HepG2 (cell line): ENCODE results near the gene SSTR5. TPM values are rescaled to one million over a fixed set of nuclear protein-coding genes. Genes with fewer than 3 reads are reported as not detected.

Experiments used
- ATAC-seq: fragments of 200-7000 bp; cut with Tn5 transposase; 3 replicates; pipeline ENCODE4 v1.9.1; 2020; ENCODE audit warnings: mild to moderate bottlenecking, moderate library complexity
- BruUV-seq: library from RNA; stranded (reverse); fragments of 400-500 nt; replicated peaks from 2 replicates; lab custom pipeline; 2021; lab: Mats Ljungman, UMichigan
- CTCF ChIA-PET: fragments of 300-600 bp; formaldehyde crosslinking; extraction: SDS; loops from one replicate; lab custom pipeline; 2021; ENCODE audit warnings: low total read pairs, inconsistent platforms, low intra/inter-chr PET ratio; lab: Yijun Ruan, JAX
- POLR2A ChIA-PET: fragments of 350-600 bp; sonication (Branson Sonifier 250); formaldehyde crosslinking; loops from one replicate; lab custom pipeline; 2020; ENCODE audit warnings: antibody characterized with exemption, inconsistent platforms; lab: Yijun Ruan, JAX
- DNase-seq: peaks from one replicate; pipeline ENCODE4 v3.0.0-alpha.2; 2015; ENCODE audit warnings: low spot score
- FAIRE-seq: peaks from 3 replicates; lab custom pipeline; 2011; peaks lifted over from hg19 to GRCh38; lab: Jason Lieb, UNC
- H2AFZ ChIP-seq: one replicate; pipeline ENCODE4 v1.6.1; 2011; ENCODE audit warnings: low read length, inconsistent platforms
- H3K27ac ChIP-seq: fragments of 300-600 bp; 3 replicates; pipeline ENCODE4 v1.8.0; 2011; ENCODE audit warnings: mixed run types, mild to moderate bottlenecking, mixed read lengths, low read length, inconsistent platforms; ENCODE audit not compliant: insufficient read depth; ENCODE audit errors: extremely low read length
- H3K27me3 ChIP-seq, 2 experiments: fragments of 200-600 bp in 1 of 2; 2 replicates in 1 of 2; 3 replicates in 1 of 2; pipeline versions ENCODE4 v1.6.0 to v1.8.0; 2011; ENCODE audit warnings: low read length in 2 of 2, mild to moderate bottlenecking in 2 of 2, moderate library complexity in 2 of 2, inconsistent platforms in 1 of 2; ENCODE audit not compliant: insufficient read depth in 2 of 2, control insufficient read depth in 1 of 2
- H3K36me3 ChIP-seq, 2 experiments: fragments of 200-600 bp in 1 of 2; replicated peaks in 1 of 2; 2 replicates in 1 of 2; 3 replicates in 1 of 2; pipeline versions ENCODE4 v1.5.1 to v1.8.0; 2011; ENCODE audit warnings: low read length in 2 of 2, inconsistent platforms in 1 of 2; ENCODE audit not compliant: insufficient read depth in 2 of 2, control insufficient read depth in 1 of 2
- H3K4me1 ChIP-seq: 2 replicates; pipeline ENCODE4 v1.5.1; 2012; ENCODE audit warnings: low read length, inconsistent platforms; ENCODE audit not compliant: insufficient read depth
- H3K4me2 ChIP-seq: 2 replicates; pipeline ENCODE4 v1.6.0; 2011; ENCODE audit warnings: low read depth, low read length, inconsistent platforms
- H3K4me3 ChIP-seq, 3 experiments: fragments of 200-600 bp in 1 of 3; sonication (generic), shearing (Covaris generic) in 1 of 3; replicated peaks in 1 of 3; 2 replicates each; pipeline ENCODE4 v1.5.1; 2011 to 2016; ENCODE audit warnings: low read length in 3 of 3, inconsistent platforms in 2 of 3, low read depth in 2 of 3, mild to moderate bottlenecking in 2 of 3, control low read depth in 1 of 3, mixed read lengths in 1 of 3; ENCODE audit not compliant: insufficient read depth in 1 of 3
- H3K79me2 ChIP-seq: one replicate; pipeline ENCODE4 v1.6.1; 2011; ENCODE audit warnings: low read length, inconsistent platforms; ENCODE audit not compliant: insufficient read depth
- H3K9ac ChIP-seq: 2 replicates; pipeline ENCODE4 v1.6.0; 2011; ENCODE audit warnings: mild to moderate bottlenecking, low read depth, low read length, inconsistent platforms; ENCODE audit not compliant: insufficient read depth
- H3K9me3 ChIP-seq: 2 replicates; pipeline ENCODE4 v1.5.1; 2012; ENCODE audit warnings: mild to moderate bottlenecking, low read length
- H4K20me1 ChIP-seq: 2 replicates; pipeline ENCODE4 v1.6.0; 2011; ENCODE audit warnings: inconsistent platforms, mild to moderate bottlenecking, low read length, moderate library complexity; ENCODE audit not compliant: insufficient read depth
- BORCS8-MEF2B ChIP-seq: sonication (generic); formaldehyde crosslinking; IDR thresholded peaks from 2 replicates; pipeline ENCODE4 v1.8.0; 2022; ENCODE audit warnings: mild to moderate bottlenecking, missing genetic modification reagents
- FOSL1 ChIP-seq: sonication (generic); formaldehyde crosslinking; IDR thresholded peaks from 2 replicates; pipeline ENCODE4 v1.9.0; 2021; ENCODE audit warnings: missing genetic modification reagents, borderline replicate concordance
- SATB2 ChIP-seq: sonication (generic); formaldehyde crosslinking; IDR thresholded peaks from 2 replicates; pipeline ENCODE4 v1.5.0; 2020; ENCODE audit warnings: missing genetic modification reagents
- SRSF4 ChIP-seq: fragments of 200-400 bp; formaldehyde crosslinking; IDR thresholded peaks from one replicate; pipeline ENCODE4 v1.6.1; 2018; ENCODE audit warnings: mild to moderate bottlenecking, low read depth, low read length, moderate library complexity; ENCODE audit not compliant: poor library complexity, severe bottlenecking
- THAP11 ChIP-seq: IDR thresholded peaks from 2 replicates; pipeline ENCODE4 v1.6.1; 2016; ENCODE audit warnings: missing biosample characterization, missing genetic modification reagents
- THYN1 ChIP-seq: sonication (generic); formaldehyde crosslinking; IDR thresholded peaks from 2 replicates; pipeline ENCODE4 v1.8.1; 2023; ENCODE audit warnings: low read depth, mild to moderate bottlenecking, moderate library complexity, missing genetic modification reagents, borderline replicate concordance
- TP53 ChIP-seq: sonication (generic); formaldehyde crosslinking; conservative IDR thresholded peaks from 2 replicates; pipeline ENCODE4 v1.4.0; 2020; ENCODE audit warnings: missing genetic modification reagents
- ZNF367 ChIP-seq: sonication (generic); formaldehyde crosslinking; IDR thresholded peaks from 2 replicates; pipeline ENCODE4 v1.4.0; 2020; ENCODE audit warnings: missing genetic modification reagents, borderline replicate concordance
- ZNF816 ChIP-seq: sonication (generic); formaldehyde crosslinking; IDR thresholded peaks from 2 replicates; pipeline ENCODE4 v1.8.0; 2022; ENCODE audit warnings: missing genetic modification reagents, mild to moderate bottlenecking, borderline replicate concordance
- ZSCAN31 ChIP-seq: sonication (generic); formaldehyde crosslinking; IDR thresholded peaks from 2 replicates; pipeline ENCODE4 v1.5.0; 2020; ENCODE audit warnings: low read depth, mild to moderate bottlenecking, missing genetic modification reagents
- WGBS: methylation state at CpG from one replicate; pipeline ENCODE4 v1.1.6; 2017; ENCODE audit warnings: low lambda C conversion rate; 5-methylcytosine and 5-hydroxymethylcytosine counted together
- in situ Hi-C: cut with HindIII; loops from 2 replicates; pipeline ENCODE4 v1.10.0; 2017; ENCODE audit warnings: low pct_unique_long_range_greater_than_20kb; ENCODE audit not compliant: extremely low pct_ligation_motif_present
- intact Hi-C: fragments of 100-400 bp; cut with micrococcal nuclease; formaldehyde crosslinking; loops from one replicate; pipeline ENCODE4 v1.10.0; 2022; ENCODE audit not compliant: unreplicated experiment
- polyA plus RNA-seq, 8 experiments: library from polyadenylated mRNA; depleted of rRNA in 3 of 8; stranded (reverse) in 7 of 8; unstranded in 1 of 8; fragments of >200 nt; fragmentation: Illumina TruSeq in 4 of 8; extraction: Trizol in 4 of 8; gene quantifications; 2 replicates each; pipeline versions ENCODE4 v1.2.1 to v1.2.3, GENCODE V29; 2011 to 2016; ENCODE audit warnings: low read depth in 4 of 8, missing spikeins in 1 of 8, mixed read lengths in 1 of 8; ENCODE audit not compliant: insufficient read depth in 1 of 8
- total RNA-seq, 5 experiments: library from RNA; depleted of rRNA; stranded (reverse); fragments of >200 nt; fragmentation: Illumina TruSeq; extraction: Trizol; gene quantifications; 2 replicates each; pipeline ENCODE4 v1.2.3, GENCODE V29; 2016; ENCODE audit warnings: low read depth in 1 of 5
- TF ChIP-seq, protein P1 (sequence below): sonication (generic); formaldehyde crosslinking; IDR thresholded peaks from 2 replicates; pipeline ENCODE4 v1.4.0; 2020; ENCODE audit warnings: missing genetic modification reagents
- TF ChIP-seq, protein P2 (sequence below): sonication (generic); formaldehyde crosslinking; IDR thresholded peaks from 2 replicates; pipeline ENCODE4 v1.4.0; 2020; ENCODE audit warnings: missing genetic modification reagents
- TF ChIP-seq, protein P3 (sequence below): sonication (generic); formaldehyde crosslinking; IDR thresholded peaks from 2 replicates; pipeline ENCODE4 v1.5.0; 2020; ENCODE audit warnings: missing genetic modification reagents, mild to moderate bottlenecking, borderline replicate concordance
- TF ChIP-seq, protein P4 (sequence below): sonication (generic); formaldehyde crosslinking; IDR thresholded peaks from 2 replicates; pipeline ENCODE4 v1.5.1; 2020; ENCODE audit warnings: missing genetic modification reagents, mild to moderate bottlenecking, borderline replicate concordance

The SSTR5 gene
- total and polyA plus RNA-seq, 2 of the 13 experiments (the other 11 are each of a cell fraction or from before 2014, with no cell fraction given) = 0.20 to 0.49 TPM

DNA sequence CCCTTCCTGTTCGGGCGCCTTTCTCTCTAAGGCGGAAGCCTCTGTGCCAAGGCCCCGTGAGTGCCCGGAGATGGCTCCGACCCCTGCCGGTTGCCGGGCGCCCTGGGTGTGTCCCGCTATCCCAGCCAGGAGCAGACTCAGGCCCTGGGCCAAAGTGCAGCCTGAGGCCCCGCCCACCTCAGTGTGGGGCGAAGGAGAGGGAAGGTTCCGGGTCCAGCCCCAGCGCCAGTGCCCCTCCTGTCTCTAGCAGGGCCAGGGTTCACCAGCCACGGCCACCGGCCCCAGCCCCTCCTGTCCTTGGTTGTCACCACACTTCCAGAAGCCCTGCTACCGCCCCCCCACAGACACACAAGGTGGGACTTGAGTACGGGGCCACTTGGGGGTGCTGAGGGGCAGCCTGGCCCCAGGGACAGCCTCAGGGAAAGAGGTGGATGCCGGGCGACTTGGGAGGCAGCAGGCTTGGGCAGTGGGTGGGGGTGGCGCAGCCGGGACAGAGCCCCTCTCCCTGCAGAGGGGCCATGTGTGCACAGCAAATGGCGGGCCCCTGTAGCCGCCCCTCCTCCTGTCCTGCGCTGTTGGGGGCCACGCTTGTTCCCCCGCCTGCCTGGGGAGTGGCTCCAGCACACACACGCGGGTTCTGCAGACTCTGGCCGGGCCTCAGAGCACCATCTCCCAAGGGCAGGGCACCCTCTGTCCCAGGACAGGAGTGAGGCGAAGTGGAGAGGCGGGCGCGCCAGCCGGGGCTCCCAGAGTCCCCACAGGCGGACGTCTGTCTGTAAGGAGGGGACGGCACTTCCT lies 17.5 kb downstream of the SSTR5 start:
- Histone ChIP-seq H3K9ac (peak overlapping the region; percentile 76), H3K27me3 (peaks cover 0 to 18% of the 10 kb centered on the region in 2 experiments; a peak in 3 of 5 replicates), H2AFZ (no peak overlapping the region), H3K4me3 (peak overlapping the region; percentile 63 to 87 (median 78)), H3K4me2 (peak overlapping the region; percentile 94), H4K20me1 (no peaks in the 10 kb centered on the region), H3K27ac (peak overlapping the region; percentile 86), H3K79me2 (no peaks in the 10 kb centered on the region), H3K4me1 (peaks cover 47% of the 10 kb centered on the region), H3K36me3 (no peaks in the 10 kb centered on the region), H3K9me3 (peaks cover 2% of the 10 kb centered on the region)
- CTCF ChIA-PET = interaction anchor here (2.0 kb wide), 1 partner anchor 16 kb away, joined by 8 read pairs; no protein-coding TSS in a partner anchor
- peak; percentile 76 for FAIRE-seq
- peak; percentile 90 for DNase-seq
- intact Hi-C loops (no loop called here), in situ Hi-C loops (no loop called here)
- POLR2A ChIA-PET = interaction anchor here (2.2 kb wide), 1 partner anchor 8 kb away, joined by 14 read pairs; no protein-coding TSS in a partner anchor
- no TSS peak for BruUV-seq
- ATAC-seq = peak; percentile 86
- WGBS = 0% methylated on average over 3 of the region's 38 CpGs
- TF ChIP-seq SRSF4 = no peak
- no peak; the same call in 1 of the 2 replicates for TF ChIP-seq TP53 (CRISPR knock-in tag)
- no peak for TF ChIP-seq FOSL1 (CRISPR knock-in tag)
- TF ChIP-seq, protein P1, sequence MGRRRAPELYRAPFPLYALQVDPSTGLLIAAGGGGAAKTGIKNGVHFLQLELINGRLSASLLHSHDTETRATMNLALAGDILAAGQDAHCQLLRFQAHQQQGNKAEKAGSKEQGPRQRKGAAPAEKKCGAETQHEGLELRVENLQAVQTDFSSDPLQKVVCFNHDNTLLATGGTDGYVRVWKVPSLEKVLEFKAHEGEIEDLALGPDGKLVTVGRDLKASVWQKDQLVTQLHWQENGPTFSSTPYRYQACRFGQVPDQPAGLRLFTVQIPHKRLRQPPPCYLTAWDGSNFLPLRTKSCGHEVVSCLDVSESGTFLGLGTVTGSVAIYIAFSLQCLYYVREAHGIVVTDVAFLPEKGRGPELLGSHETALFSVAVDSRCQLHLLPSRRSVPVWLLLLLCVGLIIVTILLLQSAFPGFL (CRISPR knock-in tag) = no peak
- peak; percentile 92 for TF ChIP-seq ZNF816
- peak; percentile 72 for TF ChIP-seq THAP11
- TF ChIP-seq ZSCAN31 (CRISPR knock-in tag) = peak; percentile 67; the same call in 1 of the 2 replicates
- 0 out of 2 replicates have a peak, but pooled peaks have one; percentile 87 for TF ChIP-seq SATB2 (CRISPR knock-in tag)
- peak; percentile 23; the same call in 1 of the 2 replicates for TF ChIP-seq BORCS8-MEF2B (CRISPR knock-in tag)
- TF ChIP-seq, protein P2, sequence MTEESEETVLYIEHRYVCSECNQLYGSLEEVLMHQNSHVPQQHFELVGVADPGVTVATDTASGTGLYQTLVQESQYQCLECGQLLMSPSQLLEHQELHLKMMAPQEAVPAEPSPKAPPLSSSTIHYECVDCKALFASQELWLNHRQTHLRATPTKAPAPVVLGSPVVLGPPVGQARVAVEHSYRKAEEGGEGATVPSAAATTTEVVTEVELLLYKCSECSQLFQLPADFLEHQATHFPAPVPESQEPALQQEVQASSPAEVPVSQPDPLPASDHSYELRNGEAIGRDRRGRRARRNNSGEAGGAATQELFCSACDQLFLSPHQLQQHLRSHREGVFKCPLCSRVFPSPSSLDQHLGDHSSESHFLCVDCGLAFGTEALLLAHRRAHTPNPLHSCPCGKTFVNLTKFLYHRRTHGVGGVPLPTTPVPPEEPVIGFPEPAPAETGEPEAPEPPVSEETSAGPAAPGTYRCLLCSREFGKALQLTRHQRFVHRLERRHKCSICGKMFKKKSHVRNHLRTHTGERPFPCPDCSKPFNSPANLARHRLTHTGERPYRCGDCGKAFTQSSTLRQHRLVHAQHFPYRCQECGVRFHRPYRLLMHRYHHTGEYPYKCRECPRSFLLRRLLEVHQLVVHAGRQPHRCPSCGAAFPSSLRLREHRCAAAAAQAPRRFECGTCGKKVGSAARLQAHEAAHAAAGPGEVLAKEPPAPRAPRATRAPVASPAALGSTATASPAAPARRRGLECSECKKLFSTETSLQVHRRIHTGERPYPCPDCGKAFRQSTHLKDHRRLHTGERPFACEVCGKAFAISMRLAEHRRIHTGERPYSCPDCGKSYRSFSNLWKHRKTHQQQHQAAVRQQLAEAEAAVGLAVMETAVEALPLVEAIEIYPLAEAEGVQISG (CRISPR knock-in tag) = peak; percentile 79
- TF ChIP-seq, protein P3, sequence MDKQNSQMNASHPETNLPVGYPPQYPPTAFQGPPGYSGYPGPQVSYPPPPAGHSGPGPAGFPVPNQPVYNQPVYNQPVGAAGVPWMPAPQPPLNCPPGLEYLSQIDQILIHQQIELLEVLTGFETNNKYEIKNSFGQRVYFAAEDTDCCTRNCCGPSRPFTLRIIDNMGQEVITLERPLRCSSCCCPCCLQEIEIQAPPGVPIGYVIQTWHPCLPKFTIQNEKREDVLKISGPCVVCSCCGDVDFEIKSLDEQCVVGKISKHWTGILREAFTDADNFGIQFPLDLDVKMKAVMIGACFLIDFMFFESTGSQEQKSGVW (CRISPR knock-in tag) = no peak
- TF ChIP-seq, protein P4, sequence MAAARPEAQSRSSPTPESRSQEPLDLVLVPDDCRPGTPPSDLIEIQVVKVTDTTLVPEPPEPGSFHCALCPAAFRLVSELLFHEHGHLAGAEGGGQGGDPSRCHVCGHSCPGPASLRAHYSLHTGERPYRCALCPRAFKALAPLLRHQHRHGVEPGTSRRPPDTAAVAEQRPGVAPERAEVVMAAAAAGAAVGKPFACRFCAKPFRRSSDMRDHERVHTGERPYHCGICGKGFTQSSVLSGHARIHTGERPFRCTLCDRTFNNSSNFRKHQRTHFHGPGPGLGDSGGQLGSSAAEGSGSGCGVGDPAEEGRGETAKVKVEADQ (CRISPR knock-in tag) = no peak; the same call in 1 of the 2 replicates
- no peak for TF ChIP-seq ZNF367
- no peak for TF ChIP-seq THYN1 (CRISPR knock-in tag)
